Measurements from ENCODE around the gene DDR2. TPM values are rescaled to one million over a fixed set of nuclear protein-coding genes. Genes with fewer than 3 reads are reported as not detected.

Gene DDR2
- polyA plus RNA-seq, 1 of the 3 experiments (the other 2 are of a cell fraction), result 34.0 TPM

DNA sequence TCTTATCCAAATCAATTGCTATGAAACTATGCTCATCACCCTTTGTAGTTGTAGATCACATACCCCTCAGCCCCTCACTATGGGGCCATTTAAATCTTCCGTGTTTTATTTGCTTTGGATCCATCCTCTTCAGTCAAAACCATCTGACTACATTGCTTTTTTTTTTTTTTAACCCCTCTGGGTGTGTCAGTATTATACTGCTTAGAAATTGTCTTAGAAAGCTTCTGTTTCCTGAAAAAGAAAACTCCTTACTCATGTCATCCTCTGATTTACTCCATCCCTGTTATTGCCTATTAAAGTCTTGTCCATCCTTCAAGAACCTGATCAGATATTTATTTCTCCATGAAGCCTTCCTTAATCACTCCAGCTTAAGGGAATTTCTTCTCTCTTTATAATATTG, 84.3 kb downstream of the DDR2 start:
- Histone ChIP-seq H3K36me3 (replicated peaks in 1 of 2; ENCODE audit: control insufficient read depth in 1 of 2, insufficient read depth in 2 of 2, low read length in 1 of 2) (peaks cover 19 to 34% of the 10 kb centered on the region in 2 experiments), H2AFZ (ENCODE audit: low read depth) (no peak overlapping the region), H3K27me3 (ENCODE audit: insufficient read depth) (no peaks in the 10 kb centered on the region), H3F3A (replicated peaks; ENCODE audit: insufficient read depth) (peaks cover 23% of the 10 kb centered on the region), H4K20me1 (ENCODE audit: insufficient read depth) (peaks cover 60% of the 10 kb centered on the region), H3K9me3 (no peaks in the 10 kb centered on the region), H3K9ac (no peak overlapping the region), H3K4me3 (ENCODE audit: low read depth in 2 of 2, low read length in 1 of 2) (no peak overlapping the region), H3K79me2 (ENCODE audit: insufficient read depth) (peaks cover 96% of the 10 kb centered on the region), H3K4me2 (no peak overlapping the region), H3K4me1 (ENCODE audit: control insufficient read depth in 1 of 2, insufficient read depth in 2 of 2, low read depth in 1 of 2, low read length in 1 of 2) (peaks cover 2 to 5% of the 10 kb centered on the region in 2 experiments; a peak in 3 of 4 replicates), H3K9me2 (no peaks in the 10 kb centered on the region), H3K27ac (ENCODE audit: low read depth in 2 of 2, low read length in 1 of 2) (no peak overlapping the region)
- TF ChIP-seq EZH2phosphoT487 (IDR thresholded peaks at IDR 0.05; ENCODE audit: borderline replicate concordance, low read depth) (no peak), YY1 (IDR thresholded peaks at IDR 0.05; ENCODE audit: low read depth) (no peak), JUND (IDR thresholded peaks at IDR 0.05) (no peak), NFIC (IDR thresholded peaks at IDR 0.05; ENCODE audit: borderline replicate concordance) (no peak), MEF2A (IDR thresholded peaks at IDR 0.05; ENCODE audit: borderline replicate concordance, low read depth) (no peak), TAF1 (IDR thresholded peaks at IDR 0.05; ENCODE audit: borderline replicate concordance, low read depth, low read length) (no peak), RXRA (IDR thresholded peaks at IDR 0.05; ENCODE audit: borderline replicate concordance, low read depth) (no peak)
- TF ChIP-seq, protein P1, sequence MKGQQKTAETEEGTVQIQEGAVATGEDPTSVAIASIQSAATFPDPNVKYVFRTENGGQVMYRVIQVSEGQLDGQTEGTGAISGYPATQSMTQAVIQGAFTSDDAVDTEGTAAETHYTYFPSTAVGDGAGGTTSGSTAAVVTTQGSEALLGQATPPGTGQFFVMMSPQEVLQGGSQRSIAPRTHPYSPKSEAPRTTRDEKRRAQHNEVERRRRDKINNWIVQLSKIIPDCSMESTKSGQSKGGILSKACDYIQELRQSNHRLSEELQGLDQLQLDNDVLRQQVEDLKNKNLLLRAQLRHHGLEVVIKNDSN (IDR thresholded peaks at IDR 0.05; ENCODE audit: borderline replicate concordance, low read depth), result no peak
- TF ChIP-seq, protein P2, sequence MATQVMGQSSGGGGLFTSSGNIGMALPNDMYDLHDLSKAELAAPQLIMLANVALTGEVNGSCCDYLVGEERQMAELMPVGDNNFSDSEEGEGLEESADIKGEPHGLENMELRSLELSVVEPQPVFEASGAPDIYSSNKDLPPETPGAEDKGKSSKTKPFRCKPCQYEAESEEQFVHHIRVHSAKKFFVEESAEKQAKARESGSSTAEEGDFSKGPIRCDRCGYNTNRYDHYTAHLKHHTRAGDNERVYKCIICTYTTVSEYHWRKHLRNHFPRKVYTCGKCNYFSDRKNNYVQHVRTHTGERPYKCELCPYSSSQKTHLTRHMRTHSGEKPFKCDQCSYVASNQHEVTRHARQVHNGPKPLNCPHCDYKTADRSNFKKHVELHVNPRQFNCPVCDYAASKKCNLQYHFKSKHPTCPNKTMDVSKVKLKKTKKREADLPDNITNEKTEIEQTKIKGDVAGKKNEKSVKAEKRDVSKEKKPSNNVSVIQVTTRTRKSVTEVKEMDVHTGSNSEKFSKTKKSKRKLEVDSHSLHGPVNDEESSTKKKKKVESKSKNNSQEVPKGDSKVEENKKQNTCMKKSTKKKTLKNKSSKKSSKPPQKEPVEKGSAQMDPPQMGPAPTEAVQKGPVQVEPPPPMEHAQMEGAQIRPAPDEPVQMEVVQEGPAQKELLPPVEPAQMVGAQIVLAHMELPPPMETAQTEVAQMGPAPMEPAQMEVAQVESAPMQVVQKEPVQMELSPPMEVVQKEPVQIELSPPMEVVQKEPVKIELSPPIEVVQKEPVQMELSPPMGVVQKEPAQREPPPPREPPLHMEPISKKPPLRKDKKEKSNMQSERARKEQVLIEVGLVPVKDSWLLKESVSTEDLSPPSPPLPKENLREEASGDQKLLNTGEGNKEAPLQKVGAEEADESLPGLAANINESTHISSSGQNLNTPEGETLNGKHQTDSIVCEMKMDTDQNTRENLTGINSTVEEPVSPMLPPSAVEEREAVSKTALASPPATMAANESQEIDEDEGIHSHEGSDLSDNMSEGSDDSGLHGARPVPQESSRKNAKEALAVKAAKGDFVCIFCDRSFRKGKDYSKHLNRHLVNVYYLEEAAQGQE (IDR thresholded peaks at IDR 0.05; ENCODE audit: low read depth, low read length), result no peak
- TF ChIP-seq, protein P3, sequence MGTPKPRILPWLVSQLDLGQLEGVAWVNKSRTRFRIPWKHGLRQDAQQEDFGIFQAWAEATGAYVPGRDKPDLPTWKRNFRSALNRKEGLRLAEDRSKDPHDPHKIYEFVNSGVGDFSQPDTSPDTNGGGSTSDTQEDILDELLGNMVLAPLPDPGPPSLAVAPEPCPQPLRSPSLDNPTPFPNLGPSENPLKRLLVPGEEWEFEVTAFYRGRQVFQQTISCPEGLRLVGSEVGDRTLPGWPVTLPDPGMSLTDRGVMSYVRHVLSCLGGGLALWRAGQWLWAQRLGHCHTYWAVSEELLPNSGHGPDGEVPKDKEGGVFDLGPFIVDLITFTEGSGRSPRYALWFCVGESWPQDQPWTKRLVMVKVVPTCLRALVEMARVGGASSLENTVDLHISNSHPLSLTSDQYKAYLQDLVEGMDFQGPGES (IDR thresholded peaks at IDR 0.05; ENCODE audit: low read depth, low read length), result no peak
- ChIA-PET POLR2A (no interaction called here), CTCF (no interaction called here)
- DNase-seq, result no peak
- WGBS (ENCODE audit: low lambda C conversion rate), result 96% methylated on average over 1 of the region's 1 CpG

DNA sequence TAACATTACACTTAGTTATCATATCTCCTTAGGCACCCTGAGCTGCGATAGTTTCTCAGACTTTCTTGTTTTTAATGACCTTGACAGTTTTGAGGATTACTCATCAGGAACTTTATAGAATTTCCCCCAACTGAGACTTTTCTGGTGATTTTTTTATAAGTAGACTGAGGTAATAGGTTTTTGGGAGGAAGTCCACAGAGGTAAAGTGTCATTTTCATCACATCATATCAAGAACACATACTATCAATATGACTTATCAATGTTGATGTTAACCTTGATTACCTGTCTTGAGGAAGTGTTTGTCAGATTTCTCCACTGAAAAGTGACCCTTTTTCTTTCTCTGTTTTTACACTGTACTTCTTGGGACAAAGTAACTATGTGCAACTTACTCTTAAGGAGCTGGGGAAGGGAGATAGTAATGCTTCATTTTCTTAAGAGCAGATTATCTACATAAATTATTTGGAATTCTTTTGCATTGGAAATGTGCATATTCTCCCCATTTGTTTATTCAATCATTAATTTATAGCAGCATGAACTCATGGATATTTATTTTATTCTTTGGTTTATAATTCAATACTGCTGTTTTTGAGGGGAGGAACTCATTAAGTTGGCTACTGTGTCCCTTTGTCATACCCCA, 85.4 kb downstream of the DDR2 start:
- WGBS (ENCODE audit: low lambda C conversion rate), result 96% methylated on average over 1 of the region's 1 CpG
- Histone ChIP-seq H3K27me3 (ENCODE audit: insufficient read depth) (no peaks in the 10 kb centered on the region), H3F3A (replicated peaks; ENCODE audit: insufficient read depth) (peaks cover 26% of the 10 kb centered on the region), H2AFZ (ENCODE audit: low read depth) (no peak overlapping the region), H3K9me3 (no peaks in the 10 kb centered on the region), H3K4me2 (no peak overlapping the region), H3K4me1 (ENCODE audit: control insufficient read depth in 1 of 2, insufficient read depth in 2 of 2, low read depth in 1 of 2, low read length in 1 of 2) (peaks cover 2 to 5% of the 10 kb centered on the region in 2 experiments; a peak in 3 of 4 replicates), H3K9ac (no peak overlapping the region), H3K4me3 (ENCODE audit: low read depth in 2 of 2, low read length in 1 of 2) (no peak overlapping the region), H4K20me1 (ENCODE audit: insufficient read depth) (peaks cover 60% of the 10 kb centered on the region), H3K79me2 (ENCODE audit: insufficient read depth) (peaks cover 96% of the 10 kb centered on the region), H3K36me3 (replicated peaks in 1 of 2; ENCODE audit: control insufficient read depth in 1 of 2, insufficient read depth in 2 of 2, low read length in 1 of 2) (peaks cover 24 to 31% of the 10 kb centered on the region in 2 experiments), H3K9me2 (no peaks in the 10 kb centered on the region), H3K27ac (ENCODE audit: low read depth in 2 of 2, low read length in 1 of 2) (no peak overlapping the region)
- CTCF ChIA-PET, result interaction anchor here (0.6 to 0.7 kb wide), 2 partner anchors 10 to 1597 kb away, joined by 3 read pairs; no protein-coding TSS in a partner anchor
- no peak for DNase-seq
- POLR2A ChIA-PET, result no interaction called here
- no peak for TF ChIP-seq POLR2AphosphoS5 (IDR thresholded peaks at IDR 0.05; ENCODE audit: low read depth, low read length)
- no peak for TF ChIP-seq MXI1 (IDR thresholded peaks at IDR 0.05; ENCODE audit: low read depth, low read length)
- no peak for TF ChIP-seq MEF2A (IDR thresholded peaks at IDR 0.05; ENCODE audit: borderline replicate concordance, low read depth)
- no peak for TF ChIP-seq FOXM1 (IDR thresholded peaks at IDR 0.05; ENCODE audit: low read depth)
- no peak for TF ChIP-seq JUND (IDR thresholded peaks at IDR 0.05)
- no peak for TF ChIP-seq NFIC (IDR thresholded peaks at IDR 0.05; ENCODE audit: borderline replicate concordance)
- no peak for TF ChIP-seq FOXJ3 (CRISPR knock-in tag; IDR thresholded peaks at IDR 0.05)
- TF ChIP-seq RFX5 (IDR thresholded peaks at IDR 0.05; ENCODE audit: low read length), result no peak
- no peak for TF ChIP-seq RCOR1 (IDR thresholded peaks at IDR 0.05; ENCODE audit: low read length)
- no peak for TF ChIP-seq EZH2phosphoT487 (IDR thresholded peaks at IDR 0.05; ENCODE audit: borderline replicate concordance, low read depth)
- TF ChIP-seq MAX (IDR thresholded peaks at IDR 0.05; ENCODE audit: low read depth), result no peak
- no peak for TF ChIP-seq CHD2 (IDR thresholded peaks at IDR 0.05; ENCODE audit: low read length, partially characterized antibody)
- no peak for TF ChIP-seq GABPA (IDR thresholded peaks at IDR 0.05; ENCODE audit: low read depth)
- TF ChIP-seq ZBTB33 (IDR thresholded peaks at IDR 0.05; ENCODE audit: borderline replicate concordance, low read depth), result no peak
